GM18526 (cell line): ENCODE measurements around the gene DSC1.

Experiments
- POLR2A ChIP-seq: IDR thresholded peaks from 3 replicates; pipeline ENCODE4 v1.6.1; 2011; ENCODE audit not compliant: insufficient read length; ENCODE audit errors: extremely low read depth

The DSC1 gene

DNA sequence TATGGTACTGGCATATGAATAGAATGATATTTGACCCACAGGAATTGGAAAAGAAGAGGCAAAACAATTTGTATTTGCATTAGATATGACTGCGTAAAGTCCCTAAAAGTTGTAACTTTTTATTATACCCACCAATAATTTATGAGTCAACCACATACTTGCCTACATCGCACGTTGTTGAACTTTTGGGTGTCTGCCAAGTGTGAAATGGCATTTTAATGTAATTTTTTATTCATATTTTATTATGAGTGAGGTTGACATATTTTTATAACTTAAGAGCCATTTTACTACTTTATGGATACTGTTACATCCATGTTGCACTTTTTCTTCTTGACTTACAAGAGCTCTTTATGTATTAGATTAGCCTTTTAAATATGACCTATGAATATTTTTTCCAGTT is 65.0 kb downstream of the DSC1 start:
- no peak for TF ChIP-seq POLR2A

DNA sequence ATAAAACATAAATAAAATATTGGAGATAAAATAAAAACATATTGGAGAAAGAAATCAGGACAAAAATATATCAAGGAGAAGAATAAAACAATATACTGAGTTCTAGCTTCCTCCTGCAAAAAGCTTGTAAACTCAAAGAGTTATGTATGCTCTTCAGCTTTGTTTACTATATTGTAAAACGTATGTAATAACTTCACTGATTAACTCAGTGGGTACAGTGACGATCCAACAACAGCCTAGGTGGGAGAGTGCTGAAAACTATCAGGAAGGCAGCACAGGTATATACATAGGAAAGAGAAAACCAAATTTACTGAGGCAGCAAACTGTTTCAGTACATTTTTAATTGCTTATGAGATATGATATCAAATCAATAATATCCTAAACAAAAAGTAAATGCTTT is 68.8 kb downstream of the DSC1 start:
- TF ChIP-seq POLR2A, result no peak

DNA sequence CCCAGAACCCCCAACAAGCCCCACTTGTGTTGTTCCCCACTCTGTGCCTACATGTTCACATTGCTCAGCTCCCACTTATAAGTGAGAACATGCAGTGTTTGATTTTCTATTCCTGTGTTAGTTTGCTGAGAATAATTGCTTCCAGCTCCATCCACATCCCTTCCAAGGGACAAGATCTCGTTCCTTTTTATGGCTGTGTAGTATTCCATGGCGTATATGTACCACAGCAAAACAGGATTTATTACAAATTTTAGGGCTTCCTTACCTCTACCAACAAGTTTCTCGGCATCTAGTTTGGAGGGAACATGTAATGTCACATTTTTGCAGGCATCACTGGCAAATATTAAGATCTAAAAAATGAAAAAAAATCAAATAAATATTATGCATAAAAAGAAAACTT is 69.4 kb downstream of the DSC1 start:
- TF ChIP-seq POLR2A, result no peak

DNA sequence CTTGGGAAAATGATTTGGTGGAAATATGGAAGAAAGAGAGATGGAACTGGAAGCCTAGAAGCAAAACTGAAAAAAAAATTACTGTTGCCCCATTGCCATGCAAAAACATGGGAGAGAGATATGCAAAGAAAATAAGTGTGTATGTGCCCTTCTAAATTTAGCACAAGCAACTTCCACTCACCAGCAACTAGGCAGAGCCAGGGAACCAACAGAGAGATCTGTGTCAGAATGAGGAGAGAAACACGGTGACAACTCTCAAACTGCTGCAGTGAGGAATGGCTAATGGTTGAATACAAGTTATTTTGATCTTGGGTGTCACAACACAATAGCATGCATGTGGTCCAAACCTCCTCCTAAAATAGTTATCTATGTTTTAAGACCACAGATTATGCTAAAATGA is 71.3 kb downstream of the DSC1 start:
- TF ChIP-seq POLR2A, result no peak

GRCh38 chr18:31088532-31088931 is 74.1 kb downstream of the DSC1 start:
- TF ChIP-seq POLR2A, result no peak

DNA sequence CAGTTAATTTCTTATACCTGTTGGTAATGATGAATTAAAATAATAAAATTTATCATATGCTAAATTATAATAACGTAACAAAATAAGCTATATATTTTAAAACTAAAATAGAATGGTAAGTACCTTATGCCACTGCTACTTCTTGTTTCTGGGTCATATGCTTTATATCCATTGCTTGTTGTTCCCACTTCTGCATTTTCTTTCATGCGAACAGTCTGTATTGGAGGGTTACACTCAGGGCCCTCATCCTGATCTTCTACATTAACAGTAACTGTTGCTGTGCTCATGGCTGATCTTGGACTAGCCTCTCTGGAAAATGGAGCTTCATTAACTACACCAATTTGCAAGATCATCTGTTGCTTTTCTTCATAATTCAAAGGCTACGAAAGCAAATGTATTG is 82.7 kb downstream of the DSC1 start:
- no peak for TF ChIP-seq POLR2A
